ENCODE results near the gene SPATS2.

DNA sequence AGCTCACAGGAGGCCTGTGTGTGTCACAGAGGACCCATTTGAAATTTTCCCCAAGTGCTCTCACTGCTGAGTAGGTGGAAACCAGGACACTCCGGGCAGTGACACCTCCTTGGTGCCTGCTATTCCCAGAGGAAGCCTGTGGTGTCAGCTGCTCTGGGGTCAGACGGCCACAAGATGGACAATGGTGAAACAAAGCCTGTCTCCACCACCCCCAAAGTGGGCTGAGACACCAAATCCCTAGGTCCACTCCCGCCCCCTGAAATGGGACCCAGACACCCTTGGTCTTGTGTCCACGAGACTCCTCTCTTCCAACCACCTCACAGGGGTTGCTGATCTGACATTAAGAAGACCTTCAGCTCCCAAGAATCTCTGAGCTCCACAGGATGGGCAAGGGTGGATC, 178.6 kb downstream of the SPATS2 start:
- TF ChIP-seq, protein P1, sequence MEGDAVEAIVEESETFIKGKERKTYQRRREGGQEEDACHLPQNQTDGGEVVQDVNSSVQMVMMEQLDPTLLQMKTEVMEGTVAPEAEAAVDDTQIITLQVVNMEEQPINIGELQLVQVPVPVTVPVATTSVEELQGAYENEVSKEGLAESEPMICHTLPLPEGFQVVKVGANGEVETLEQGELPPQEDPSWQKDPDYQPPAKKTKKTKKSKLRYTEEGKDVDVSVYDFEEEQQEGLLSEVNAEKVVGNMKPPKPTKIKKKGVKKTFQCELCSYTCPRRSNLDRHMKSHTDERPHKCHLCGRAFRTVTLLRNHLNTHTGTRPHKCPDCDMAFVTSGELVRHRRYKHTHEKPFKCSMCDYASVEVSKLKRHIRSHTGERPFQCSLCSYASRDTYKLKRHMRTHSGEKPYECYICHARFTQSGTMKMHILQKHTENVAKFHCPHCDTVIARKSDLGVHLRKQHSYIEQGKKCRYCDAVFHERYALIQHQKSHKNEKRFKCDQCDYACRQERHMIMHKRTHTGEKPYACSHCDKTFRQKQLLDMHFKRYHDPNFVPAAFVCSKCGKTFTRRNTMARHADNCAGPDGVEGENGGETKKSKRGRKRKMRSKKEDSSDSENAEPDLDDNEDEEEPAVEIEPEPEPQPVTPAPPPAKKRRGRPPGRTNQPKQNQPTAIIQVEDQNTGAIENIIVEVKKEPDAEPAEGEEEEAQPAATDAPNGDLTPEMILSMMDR (IDR thresholded peaks at IDR 0.05), result no peak
- TF ChIP-seq POLR2A (IDR thresholded peaks at IDR 0.05), result no peak
